H4 (cell line): ENCODE data around the gene SDF4. TPM values are rescaled to one million over a fixed set of nuclear protein-coding genes. Genes with fewer than 3 reads are reported as not detected.
"Not testable (repeated sequence)": the region's sequence is repeated elsewhere in the genome, so short reads cannot be mapped to it uniquely, and the experiment has no call there.

ENCODE experiments used
- DNase-seq: peaks from one replicate; pipeline ENCODE4 v3.0.0-alpha.2; 2015; ENCODE audit warnings: low spot score
- total RNA-seq: library from RNA; depleted of rRNA; stranded (reverse); fragments of >200 nt; shearing (Covaris generic); gene quantifications from 2 replicates; pipeline ENCODE4 v1.2.3, GENCODE V29; 2014

Gene SDF4
- total RNA-seq, 1 experiment from 2014 or later, result 101 TPM

GRCh38 chr1:1179346-1179982 is 52.3 kb downstream of the SDF4 start:
- no peak for DNase-seq

DNA sequence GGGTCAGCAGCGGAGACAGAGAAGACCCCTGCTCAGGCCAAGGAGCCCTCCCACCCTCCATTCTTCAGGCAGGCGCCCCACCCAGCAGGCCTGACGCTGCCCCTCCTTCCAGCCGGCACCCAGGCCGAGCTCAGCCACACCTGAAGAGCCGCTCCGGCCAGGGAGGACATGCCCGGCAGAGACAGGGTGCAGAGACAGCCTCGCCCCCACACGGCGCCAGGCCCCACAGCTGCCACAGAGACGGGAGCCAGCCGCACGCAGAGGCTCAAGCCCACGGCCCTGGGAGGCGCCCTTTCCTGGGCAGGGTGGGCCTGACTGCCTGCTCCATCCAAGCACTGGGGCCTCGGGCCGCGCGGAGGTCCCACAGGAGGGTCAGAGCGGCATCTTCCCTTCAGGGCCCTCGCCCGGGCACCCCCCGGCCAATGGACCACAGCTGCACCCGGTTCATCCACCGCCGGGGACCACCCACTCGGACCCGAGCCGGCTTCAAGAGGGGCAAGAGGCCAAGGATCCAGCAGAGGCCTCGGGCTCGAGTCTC is 52.9 kb downstream of the SDF4 start:
- DNase-seq, result no peak

DNA sequence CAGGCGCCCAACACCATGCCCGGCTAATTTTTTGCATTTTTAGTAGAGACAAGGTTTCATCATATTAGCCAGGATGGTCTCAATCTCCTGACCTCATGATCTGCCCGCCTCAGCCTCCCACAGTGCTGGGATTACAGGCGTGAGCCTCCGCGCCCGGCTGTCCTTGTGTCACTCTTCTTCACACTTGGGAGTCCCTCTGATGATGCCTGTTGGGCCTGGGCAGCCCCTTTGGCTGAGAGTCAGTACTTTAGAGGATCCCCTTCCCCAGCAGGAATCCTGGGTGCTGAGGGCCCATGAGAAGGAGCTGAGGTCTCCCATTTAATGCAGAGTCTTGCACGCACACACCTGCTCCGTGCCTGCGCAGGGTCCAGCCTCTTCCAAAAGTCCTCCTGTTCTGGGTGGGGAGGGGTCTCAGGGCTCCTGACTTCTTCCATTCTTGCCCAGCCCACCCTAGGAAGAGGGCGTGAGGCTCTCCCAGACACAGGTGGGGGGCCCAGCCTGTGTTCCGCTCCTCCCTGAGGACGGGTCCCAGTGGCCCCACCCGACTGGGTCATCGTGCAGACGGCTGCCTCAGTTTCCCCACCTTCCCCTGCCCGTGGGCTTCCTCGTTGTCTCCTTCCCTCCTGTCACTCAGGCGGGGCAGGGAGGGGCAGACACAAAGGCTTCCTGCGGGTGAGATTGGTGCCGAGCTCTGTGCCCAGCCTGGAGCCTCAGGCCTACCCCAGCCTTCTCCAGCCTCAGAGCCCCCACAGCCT is 54.2 kb downstream of the SDF4 start:
- no peak for DNase-seq

DNA sequence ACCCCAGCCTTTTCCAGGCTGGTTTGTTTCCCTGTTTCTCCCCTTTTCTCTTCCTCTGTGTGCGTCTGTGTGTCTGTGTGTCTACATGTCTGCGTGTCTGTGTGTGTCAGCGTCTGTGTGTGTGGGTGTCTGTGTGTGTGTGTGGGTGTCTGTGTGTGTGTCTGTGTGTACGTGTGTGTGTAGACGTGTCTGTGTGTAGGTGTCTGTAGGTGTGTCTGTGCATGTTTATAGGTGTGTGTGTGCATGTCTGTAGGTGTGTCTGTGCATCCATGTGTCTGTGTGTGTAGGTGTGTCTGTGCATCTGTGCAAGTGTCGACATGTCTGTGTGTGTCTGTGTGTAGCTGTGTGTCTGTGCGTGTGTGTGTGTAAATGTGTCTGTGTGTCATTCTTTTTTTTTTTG is 54.9 kb downstream of the SDF4 start:
- no peak for DNase-seq

DNA sequence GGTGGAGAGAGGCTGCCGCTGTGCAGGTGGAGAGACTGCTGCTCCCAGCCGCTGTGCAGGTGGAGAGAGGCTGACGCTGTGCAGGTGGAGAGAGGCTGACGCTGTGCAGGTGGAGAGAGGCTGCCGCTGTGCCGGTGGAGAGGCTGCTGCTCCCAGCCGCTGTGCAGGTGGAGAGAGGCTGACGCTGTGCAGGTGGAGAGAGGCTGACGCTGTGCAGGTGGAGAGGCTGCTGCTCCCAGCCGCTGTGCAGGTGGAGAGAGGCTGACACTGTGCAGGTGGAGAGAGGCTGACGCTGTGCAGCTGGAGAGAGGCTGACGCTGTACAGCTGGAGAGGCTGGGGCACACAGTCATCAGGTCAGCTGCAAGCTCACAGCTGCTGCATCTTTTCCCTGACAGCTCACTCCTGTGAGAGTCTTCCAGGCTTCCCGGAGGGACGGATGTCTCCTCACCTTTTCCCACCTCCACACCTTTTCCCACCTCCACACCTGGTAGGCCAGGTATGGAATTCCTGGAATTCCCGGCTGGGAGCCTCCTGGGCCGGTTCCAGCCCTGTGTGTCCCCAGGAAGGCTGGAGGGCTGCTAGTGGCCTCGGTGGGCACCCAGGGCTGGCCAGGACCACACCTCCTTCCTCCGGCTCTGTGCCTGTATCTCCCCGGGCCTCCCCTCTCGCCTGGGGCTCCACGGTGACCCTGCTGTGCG is 55.6 kb downstream of the SDF4 start:
- not testable (repeated sequence) for DNase-seq

- no peak for DNase-seq
Measured at GRCh38 chr1:1175221-1176062, 56.4 kb downstream of the SDF4 start.

DNA sequence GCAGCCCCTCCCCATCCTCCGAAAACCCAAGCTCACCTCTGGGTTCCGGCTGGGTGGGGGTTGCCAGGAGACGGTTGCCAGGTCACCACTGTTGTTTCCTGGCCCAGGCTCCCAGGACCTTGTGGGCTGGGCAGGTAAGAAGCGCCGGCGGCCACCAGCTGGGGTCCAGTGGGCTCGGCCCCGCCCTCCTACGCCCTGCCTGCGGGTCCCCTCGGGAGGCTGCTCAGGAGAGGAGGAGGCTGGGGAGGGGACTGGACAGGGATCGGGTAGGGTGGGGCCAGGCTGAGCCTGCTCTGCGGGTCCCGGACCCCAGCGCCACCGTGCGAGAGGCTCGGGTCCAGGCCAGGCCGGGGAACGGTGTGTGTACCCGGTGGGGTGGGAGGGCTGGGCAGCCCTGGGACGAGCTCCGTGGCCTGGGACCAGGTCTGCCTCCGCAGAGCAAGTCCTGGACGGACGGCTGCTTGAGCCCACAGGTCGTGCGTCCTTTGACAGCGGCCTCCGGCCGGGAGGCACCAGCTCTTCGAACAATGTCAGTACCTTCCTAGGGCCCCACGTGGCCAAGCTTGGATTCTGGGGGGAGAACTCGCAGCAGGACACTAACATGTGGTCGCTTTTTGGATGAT is 57.9 kb downstream of the SDF4 start, which contains the start of gene TTLL10:
TTLL10 (plus strand) TSS at position 88 of the 623 bp plus-strand sequence. CDS start 5,336 bp downstream, outside the sequence.
- DNase-seq, result no peak

DNA sequence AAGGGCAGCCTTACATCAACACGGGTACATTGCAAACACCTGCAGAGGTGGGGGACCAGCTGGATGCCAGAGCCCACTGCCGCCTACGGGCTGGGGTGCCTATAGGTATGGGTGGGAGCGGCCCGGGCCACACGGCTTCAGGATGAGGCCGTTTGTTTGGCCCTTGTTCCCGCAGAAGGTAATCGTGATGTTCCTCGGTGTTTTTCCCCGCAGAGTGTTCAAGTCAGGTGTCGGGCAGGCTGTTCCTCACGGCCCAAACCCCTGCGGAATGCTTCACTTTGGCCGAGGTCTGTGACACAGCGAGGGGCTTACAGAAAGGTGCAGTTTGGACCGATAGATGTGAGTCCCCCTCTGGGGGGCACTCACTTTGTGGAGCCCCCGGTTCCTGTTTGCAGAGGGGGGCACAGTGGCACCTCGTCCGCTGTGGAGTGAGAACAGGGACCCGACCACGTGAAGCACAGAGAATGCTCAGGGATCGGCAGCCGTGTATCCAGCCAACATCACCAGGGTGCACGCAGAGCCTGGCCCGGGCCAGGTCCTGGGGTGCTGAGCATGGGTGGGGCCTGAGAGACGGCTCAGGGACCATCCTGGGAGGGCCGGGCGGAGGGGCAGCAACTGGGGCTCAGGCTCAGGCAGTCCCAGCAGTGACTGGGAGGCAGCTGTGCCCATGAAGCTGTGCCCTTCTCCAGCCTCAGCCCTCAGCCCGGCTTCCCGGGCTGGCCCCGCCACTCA is 58.6 kb downstream of the SDF4 start:
- no peak for DNase-seq

- DNase-seq, result no peak
Measured at GRCh38 chr1:1171546-1172340, 60.1 kb downstream of the SDF4 start.

- DNase-seq, result no peak
Measured at GRCh38 chr1:1171161-1171545, 60.6 kb downstream of the SDF4 start.

- DNase-seq, result no peak
Measured at GRCh38 chr1:1170215-1171091, 61.3 kb downstream of the SDF4 start.

DNA sequence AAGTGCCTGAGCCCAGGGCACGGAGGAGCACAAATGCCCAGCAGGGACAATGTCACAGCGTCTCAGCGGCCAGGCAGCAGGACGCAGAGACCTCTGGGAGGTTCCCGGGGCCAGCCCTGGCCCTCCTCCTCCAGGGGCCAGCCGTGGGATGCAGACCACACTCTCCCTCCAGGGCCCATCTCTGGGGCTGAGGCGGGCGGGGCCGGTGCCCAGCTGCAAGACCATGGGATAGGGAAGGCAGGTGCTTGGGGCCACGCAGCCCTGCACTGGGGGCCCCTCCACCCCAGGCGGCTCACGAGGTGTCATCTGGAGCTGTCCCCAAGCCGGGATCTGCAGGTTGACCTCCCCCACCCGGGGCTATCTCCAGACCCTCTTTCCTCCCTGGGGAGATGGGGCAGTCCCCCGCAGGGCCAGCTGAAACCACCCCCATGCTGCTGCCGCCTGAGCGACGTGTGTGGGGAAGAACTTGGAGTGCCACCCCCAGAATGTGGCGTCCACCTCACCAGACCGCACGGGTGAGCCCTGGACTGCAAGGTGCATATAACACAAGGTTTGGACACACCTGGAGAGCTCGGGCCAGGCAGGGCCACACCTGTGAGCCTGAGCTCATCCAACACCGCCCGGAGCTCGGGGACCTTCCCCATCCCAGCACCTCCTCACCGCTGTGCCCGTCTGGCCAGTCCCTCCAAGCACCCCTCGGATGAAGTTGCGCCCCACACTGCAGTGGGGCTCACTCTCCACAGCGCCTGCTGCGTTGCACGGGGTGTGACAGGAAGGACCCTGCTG is 62.2 kb downstream of the SDF4 start:
- no peak for DNase-seq

DNA sequence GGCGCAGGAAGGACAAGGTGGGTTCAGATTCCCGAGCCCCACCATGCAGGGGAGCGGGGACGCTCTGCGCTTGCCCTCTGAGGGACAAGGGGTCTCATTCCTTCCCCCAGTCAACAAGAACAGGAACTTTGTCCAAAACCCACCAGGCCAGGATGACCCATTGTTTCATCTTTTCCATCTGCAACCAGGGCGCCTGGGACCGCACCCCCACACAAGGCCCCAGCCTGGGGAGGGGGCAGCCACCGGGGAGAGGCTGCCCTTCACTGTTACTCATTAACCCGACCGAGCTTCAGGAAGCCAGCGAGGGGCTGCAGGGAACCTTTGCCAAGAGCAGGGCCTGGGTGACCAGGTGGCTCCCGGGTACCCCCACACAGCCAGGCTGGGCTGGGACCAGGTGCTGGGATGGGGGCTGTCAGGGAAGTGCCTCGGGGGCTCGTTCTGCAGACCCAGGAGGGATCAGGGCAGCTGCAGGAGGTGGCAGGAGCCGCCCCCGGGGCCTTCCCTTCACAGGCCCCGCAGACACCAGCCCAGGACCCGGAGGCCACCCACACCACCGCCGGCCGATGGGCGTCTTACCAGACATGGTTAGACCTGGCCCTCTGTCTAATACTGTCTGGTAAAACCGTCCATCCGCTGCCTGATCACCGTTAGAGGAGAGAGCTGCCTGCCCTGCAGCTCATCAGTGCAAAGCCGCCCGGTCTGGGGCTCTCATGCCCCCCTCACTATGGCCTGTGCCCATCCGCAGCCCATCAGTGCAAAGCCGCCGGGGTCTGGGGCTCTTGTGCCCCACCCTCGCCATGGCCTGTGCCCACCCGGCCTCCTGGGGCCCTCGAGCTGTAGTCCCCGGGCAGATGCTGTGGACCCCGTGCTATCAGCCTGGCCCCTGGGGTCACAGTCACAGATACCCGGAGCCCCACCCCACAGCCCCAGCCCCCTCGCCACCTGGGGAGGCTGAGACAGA is 63.1 kb downstream of the SDF4 start:
- DNase-seq, result no peak

- DNase-seq, result no peak
Measured at GRCh38 chr1:1167841-1168450, 63.9 kb downstream of the SDF4 start.

GRCh38 chr1:1167398-1167821 is 64.4 kb downstream of the SDF4 start:
- no peak for DNase-seq
